ENCODE measurements around the gene CNGA2. TPM values are rescaled to one million over a fixed set of nuclear protein-coding genes. Genes with fewer than 3 reads are reported as not detected.
A peak's percentile ranks its signal among the peaks of the same experiment; 100 is the strongest.

Gene CNGA2
- total and polyA plus RNA-seq, 12 donors, result not detected

DNA sequence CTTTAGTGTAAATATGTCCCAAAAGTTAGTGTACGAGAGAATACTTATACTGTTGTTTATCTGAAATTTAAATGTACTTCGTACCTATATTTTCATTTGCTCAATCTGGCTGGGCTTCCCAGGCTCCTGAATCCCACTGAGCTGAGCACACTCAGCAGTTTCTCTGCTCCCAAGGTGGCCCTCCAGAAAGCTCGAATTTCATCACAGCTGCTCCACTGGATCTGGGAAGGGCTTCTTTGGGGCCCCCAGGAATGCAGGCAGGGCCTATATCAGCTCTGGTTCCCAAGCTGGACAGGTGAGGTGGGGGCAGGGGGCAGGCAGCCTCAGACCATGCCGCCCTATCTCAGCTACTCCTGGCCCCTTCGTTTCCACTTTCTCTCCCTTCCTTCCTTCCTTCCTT lies 20.2 kb upstream of the CNGA2 start:
- Histone ChIP-seq H3K27me3 (peaks cover 0 to 9% (median 0%) of the 10 kb centered on the region in 7 donors), H3K36me3 (no peaks in the 10 kb centered on the region), H3K27ac (no peak overlapping the region), H3K9me3 (no peaks in the 10 kb centered on the region), H3K4me3 (no peak overlapping the region), H3K4me1 (peaks cover 0 to 25% (median 5%) of the 10 kb centered on the region in 9 donors)
- ATAC-seq (no peak), DNase-seq (no peak)
- intact Hi-C loops (cut with DNase I), result no loop called here
- 68 to 71% methylated on average over 4 to 5 of the region's 5 CpGs for WGBS, 2 donors
- TF ChIP-seq, protein P1, sequence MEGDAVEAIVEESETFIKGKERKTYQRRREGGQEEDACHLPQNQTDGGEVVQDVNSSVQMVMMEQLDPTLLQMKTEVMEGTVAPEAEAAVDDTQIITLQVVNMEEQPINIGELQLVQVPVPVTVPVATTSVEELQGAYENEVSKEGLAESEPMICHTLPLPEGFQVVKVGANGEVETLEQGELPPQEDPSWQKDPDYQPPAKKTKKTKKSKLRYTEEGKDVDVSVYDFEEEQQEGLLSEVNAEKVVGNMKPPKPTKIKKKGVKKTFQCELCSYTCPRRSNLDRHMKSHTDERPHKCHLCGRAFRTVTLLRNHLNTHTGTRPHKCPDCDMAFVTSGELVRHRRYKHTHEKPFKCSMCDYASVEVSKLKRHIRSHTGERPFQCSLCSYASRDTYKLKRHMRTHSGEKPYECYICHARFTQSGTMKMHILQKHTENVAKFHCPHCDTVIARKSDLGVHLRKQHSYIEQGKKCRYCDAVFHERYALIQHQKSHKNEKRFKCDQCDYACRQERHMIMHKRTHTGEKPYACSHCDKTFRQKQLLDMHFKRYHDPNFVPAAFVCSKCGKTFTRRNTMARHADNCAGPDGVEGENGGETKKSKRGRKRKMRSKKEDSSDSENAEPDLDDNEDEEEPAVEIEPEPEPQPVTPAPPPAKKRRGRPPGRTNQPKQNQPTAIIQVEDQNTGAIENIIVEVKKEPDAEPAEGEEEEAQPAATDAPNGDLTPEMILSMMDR (IDR thresholded peaks at IDR 0.05), result no peak

DNA sequence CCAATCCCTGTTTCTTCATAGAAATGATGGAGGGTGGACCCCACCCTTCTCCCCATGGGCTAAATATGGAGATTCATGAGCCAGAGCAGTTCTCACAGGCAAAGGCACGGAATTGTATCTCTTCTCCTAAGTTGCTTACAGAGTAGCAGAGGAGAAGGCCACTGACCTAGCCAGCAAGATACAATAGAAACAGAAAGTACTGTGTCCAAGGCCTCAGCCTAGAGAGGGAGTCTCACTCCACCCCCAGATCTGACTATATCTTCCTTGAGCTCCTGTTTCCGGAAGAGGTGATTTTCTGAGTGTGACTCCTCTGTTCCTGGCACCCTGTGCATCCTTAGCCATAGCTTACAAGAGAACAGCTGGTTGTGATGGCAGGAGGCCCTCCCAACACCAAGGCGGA lies 18.8 kb upstream of the CNGA2 start, which contains the start of gene FATE1:
Gene FATE1, plus strand, starts transcription at position 284 of the 400 bp plus-strand sequence. Its CDS starts 85 bp downstream, at position 369.
- H3K36me3 ChIP-seq, result no peaks in the 10 kb centered on the region
- H3K4me1 ChIP-seq, result peaks cover 0 to 23% (median 5%) of the 10 kb centered on the region in 9 donors
- intact Hi-C loops (cut with DNase I), result no loop called here
- H3K4me3 ChIP-seq, result no peak within 1 kb of the TSS
- H3K27ac ChIP-seq, result peak within 1 kb of the TSS in 3 of 10 donors; percentile 12 to 29 (median 13)
- H3K9me3 ChIP-seq, result no peaks in the 10 kb centered on the region
- TF ChIP-seq, protein P1 (IDR thresholded peaks at IDR 0.05), result no peak
- DNase-seq (no peak), ATAC-seq (peak in 3 of 8 donors; percentile 38 to 45 (median 44))
- H3K27me3 ChIP-seq, result peaks cover 0 to 9% (median 0%) of the 10 kb centered on the region in 7 donors
- 51 to 68% methylated on average over 3 of the region's 3 CpGs for WGBS, 2 donors

DNA sequence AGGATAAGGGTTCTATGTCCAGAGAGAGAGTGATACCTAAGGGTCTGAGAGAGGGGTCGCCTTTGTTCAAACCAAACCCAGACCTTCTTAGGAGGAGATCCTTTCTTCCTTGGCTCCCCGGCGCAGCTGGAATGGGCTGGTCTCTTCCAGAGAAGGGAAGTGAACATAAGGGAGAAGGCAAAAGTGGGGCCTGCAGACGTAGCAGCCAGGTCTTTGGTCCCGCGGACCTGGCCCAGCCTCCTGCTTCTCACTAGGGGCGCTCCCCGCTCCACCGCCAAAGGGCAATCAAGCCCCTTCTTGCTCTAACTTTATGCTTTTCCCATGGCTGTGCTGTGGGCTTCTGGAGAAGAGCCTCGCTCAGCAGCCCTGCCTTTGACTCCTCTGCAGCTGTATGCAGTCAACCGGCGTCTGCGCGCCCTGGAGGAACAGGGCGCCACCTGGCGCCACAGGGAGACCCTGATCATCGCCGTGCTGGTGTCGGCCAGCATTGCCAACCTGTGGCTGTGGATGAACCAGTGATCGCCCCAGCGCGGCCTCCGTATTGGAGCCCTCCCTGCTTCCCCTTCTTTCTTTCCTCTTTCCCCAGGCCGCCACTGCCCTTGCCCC lies 12.2 kb upstream of the CNGA2 start:
- WGBS, 2 donors, result 58 to 59% methylated on average over 19 to 24 of the region's 24 CpGs
- Histone ChIP-seq H3K36me3 (no peaks in the 10 kb centered on the region), H3K27ac (peak overlapping the region in 5 of 10 donors; percentile 25 to 56 (median 47)), H3K4me1 (peaks cover 0 to 18% (median 10%) of the 10 kb centered on the region in 9 donors), H3K9me3 (no peaks in the 10 kb centered on the region), H3K27me3 (peaks cover 0 to 4% (median 0%) of the 10 kb centered on the region in 7 donors), H3K4me3 (no peak overlapping the region)
- TF ChIP-seq, protein P1 (IDR thresholded peaks at IDR 0.05), result peak in 8 of 9 donors; percentile 17 to 53 (median 36)
- intact Hi-C loops (cut with DNase I), result loop anchor here in 2 of 10 donors (5.0 kb wide), 1 partner anchor 570 kb away; no protein-coding TSS in a partner anchor
- DNase-seq (peak; percentile 13 to 40), ATAC-seq (peak in 6 of 8 donors; percentile 27 to 69 (median 54))

DNA sequence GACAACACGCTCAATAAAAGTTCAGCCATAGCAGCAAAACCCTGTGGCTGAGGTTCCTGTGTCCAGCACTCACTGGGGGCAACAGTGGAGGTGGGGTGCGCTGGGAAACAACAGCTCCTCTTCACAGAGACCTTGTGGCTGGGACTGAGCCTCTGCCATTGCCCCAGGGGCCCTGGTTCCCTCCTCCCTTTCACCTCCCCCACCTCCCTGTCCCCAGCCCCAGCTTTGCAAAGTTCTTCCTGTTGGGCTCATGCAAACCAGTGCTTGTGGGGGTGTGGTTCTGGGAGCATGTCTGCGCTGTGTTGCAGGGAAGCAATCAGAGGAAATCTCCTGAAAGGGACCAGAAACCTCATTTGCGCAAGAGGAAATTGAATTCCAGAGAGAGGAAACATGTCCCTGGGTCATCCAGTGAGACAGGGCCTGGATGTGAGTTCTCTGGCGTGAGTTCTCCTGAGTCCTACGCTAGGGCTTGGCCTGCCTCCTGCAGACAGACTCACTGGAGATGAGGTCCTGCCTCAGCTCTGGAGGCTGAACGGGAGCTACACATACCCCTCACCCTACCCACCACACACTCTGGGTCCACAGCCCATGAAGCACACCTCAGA lies 11.3 kb upstream of the CNGA2 start:
- Histone ChIP-seq H3K27me3 (peaks cover 0 to 4% (median 0%) of the 10 kb centered on the region in 7 donors), H3K27ac (peak overlapping the region in 7 of 10 donors; percentile 35 to 70 (median 58)), H3K4me1 (peaks cover 0 to 18% (median 10%) of the 10 kb centered on the region in 9 donors), H3K4me3 (no peak overlapping the region), H3K36me3 (no peaks in the 10 kb centered on the region), H3K9me3 (no peaks in the 10 kb centered on the region)
- ATAC-seq, result peak; percentile 21 to 87 (median 81)
- WGBS, 2 donors, result 67 to 70% methylated on average over 7 of the region's 7 CpGs
- DNase-seq, result peak in 1 of 2 donors; percentile 39
- TF ChIP-seq, protein P1 (IDR thresholded peaks at IDR 0.05), result peak in 1 of 9 donors; percentile 10
- intact Hi-C loops (cut with DNase I), result loop anchor here in 2 of 10 donors (5.0 kb wide), 1 partner anchor 571 kb away; no protein-coding TSS in a partner anchor

All from heart right ventricle (tissue), 16 donors.